Stimulated activated memory B cell treated with anti-CD40 and anti-IgM and Interleukin-4, amounts not matched to agents 10 μg/mL and 1 μg/mL and 100 μg/mL, for 72 hours (primary cell): ENCODE data around the gene TMEM63A.

ENCODE experiments used
- ATAC-seq: fragments of 150-1000 bp; cut with Tn5 transposase; 2 replicates; pipeline ENCODE4 v1.10.0; 2021
- H3K27ac Mint-ChIP-seq: one replicate; pipeline ENCODE4 v1.8.0; 2022; ENCODE audit warnings: mild to moderate bottlenecking, mixed read lengths
- H3K27me3 Mint-ChIP-seq: one replicate; pipeline ENCODE4 v1.8.0; 2022; ENCODE audit warnings: mixed read lengths
- H3K36me3 Mint-ChIP-seq: one replicate; pipeline ENCODE4 v1.8.0; 2022; ENCODE audit warnings: mixed read lengths
- H3K4me1 Mint-ChIP-seq: one replicate; pipeline ENCODE4 v1.8.0; 2022; ENCODE audit warnings: mixed read lengths
- H3K4me3 Mint-ChIP-seq: one replicate; pipeline ENCODE4 v1.8.0; 2022; ENCODE audit warnings: mild to moderate bottlenecking, moderate library complexity, mixed read lengths
- H3K9me3 Mint-ChIP-seq: one replicate; pipeline ENCODE4 v1.8.0; 2022; ENCODE audit warnings: mixed read lengths

TMEM63A gene

DNA sequence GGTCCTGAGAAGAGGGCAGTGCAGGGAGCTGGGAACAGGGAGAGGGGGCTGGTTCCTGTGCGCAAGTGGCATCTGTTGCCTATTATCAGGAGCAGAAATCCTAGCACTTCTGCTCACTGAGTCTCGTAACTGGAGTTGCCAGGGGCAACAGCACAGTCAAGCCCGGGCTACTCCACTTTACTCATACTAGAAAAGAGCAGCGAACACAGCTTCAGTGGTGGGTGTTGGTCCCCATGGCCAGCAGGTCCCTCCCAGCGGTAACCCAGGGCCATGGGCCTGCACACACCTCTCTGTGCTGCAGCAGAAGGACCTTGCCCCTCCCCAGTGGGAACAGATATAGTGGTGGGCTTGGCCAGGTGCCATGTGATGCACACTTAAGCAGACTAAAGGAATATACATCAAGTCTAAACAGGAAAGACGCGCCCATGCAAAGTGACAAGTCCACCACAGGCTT is 33.4 kb upstream of the TMEM63A start:
- Mint-ChIP-seq H3K9me3 (no peaks in the 10 kb centered on the region), H3K4me1 (peaks cover 18% of the 10 kb centered on the region), H3K27ac (no peak overlapping the region), H3K4me3 (no peak overlapping the region), H3K27me3 (no peaks in the 10 kb centered on the region), H3K36me3 (peaks cover 48% of the 10 kb centered on the region)
- no peak for ATAC-seq

DNA sequence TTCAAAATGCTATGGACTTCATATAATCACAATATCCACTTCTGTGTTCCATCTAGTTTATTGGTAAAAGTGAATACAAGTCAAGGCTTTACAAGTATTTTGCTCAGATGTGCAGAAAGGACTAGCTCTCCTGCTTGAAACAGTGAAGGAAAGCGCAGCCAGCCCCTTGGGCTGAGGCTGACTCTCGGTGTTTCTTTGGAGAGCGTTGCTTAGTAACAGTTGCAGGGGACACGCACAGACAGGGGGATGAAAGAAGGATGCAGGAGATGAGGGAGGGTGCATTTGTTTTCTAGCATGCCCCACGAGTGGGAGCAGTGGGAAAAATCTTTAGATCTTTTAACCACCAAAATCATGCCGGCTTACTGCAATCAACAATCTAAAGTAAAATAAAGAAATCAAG is 32.8 kb upstream of the TMEM63A start:
- H3K4me3 Mint-ChIP-seq: no peak overlapping the region
- H3K27me3 Mint-ChIP-seq: no peaks in the 10 kb centered on the region
- ATAC-seq: no peak
- H3K27ac Mint-ChIP-seq: no peak overlapping the region
- peaks cover 22% of the 10 kb centered on the region for H3K4me1 Mint-ChIP-seq
- H3K36me3 Mint-ChIP-seq: peaks cover 46% of the 10 kb centered on the region
- H3K9me3 Mint-ChIP-seq: no peaks in the 10 kb centered on the region

DNA sequence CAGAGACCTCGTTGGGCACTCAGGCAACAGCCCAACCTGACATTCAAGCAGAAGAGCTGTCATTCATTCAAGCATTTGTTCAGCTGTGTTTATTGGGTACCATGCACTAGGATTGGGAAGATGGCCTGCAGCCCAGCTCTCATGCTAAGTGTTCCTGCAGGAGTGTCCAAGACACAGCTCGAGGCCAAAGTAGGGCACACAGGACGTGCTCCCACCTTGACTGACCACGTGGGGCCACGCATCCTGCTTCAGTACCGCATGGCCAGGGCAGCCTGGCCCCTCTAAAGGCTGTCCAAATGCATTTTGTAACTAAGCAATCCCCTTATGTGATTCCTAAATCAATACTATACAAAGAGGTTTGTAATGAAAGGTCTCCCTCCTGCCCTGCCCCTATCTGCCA is 32.2 kb upstream of the TMEM63A start:
- no peak overlapping the region for H3K27ac Mint-ChIP-seq
- H3K4me3 Mint-ChIP-seq: no peak overlapping the region
- no peaks in the 10 kb centered on the region for H3K27me3 Mint-ChIP-seq
- H3K36me3 Mint-ChIP-seq: peaks cover 41% of the 10 kb centered on the region
- no peak for ATAC-seq
- H3K4me1 Mint-ChIP-seq: peaks cover 23% of the 10 kb centered on the region
- no peaks in the 10 kb centered on the region for H3K9me3 Mint-ChIP-seq

DNA sequence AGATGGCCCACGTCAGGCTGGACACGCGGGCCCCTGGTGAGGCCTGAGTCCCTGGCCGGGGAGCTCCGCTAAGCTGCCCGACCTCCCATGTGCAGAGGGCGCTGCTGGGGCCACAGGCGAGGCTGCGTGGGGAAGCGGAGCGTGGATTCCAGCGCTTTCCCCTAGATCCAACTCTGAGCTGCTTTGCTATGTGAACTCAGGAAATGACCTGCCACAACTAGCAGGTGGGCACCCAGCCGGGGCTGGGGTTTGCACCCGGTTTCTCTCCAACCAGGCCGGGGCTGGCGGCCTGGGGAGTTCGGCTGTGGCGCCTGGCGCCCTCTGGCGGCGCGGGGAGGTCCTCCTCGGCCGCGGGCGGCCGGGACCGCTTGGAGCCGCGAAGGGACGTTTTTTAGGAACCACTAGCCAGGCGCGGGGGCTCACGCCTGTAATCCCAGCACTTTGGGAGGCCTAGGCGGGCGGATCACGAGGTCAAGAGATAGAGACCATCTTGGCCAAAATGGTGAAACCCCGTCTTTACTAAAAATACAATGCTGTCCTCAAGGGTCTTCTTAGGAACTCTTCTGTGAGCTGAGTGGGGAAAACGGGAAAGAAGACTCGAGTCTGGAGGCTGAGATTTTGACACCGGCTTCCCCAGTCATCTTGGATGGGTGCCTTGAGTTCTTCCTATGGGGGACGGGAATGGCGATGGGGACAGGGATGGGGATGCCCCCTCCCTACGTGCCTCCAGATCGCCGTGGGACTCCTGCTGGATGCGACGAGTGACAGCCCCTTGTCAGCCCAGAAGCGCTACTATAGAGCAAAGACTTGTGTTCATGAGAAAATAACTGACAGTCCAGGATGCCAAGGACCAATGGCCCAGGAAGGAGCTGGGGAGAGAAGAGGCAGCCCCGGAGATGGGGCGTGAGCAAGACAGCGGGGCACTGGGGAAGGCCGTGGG is 29.3 kb upstream of the TMEM63A start:
- Mint-ChIP-seq H3K4me1 (peaks cover 24% of the 10 kb centered on the region), H3K27me3 (no peaks in the 10 kb centered on the region), H3K36me3 (peaks cover 15% of the 10 kb centered on the region), H3K4me3 (no peak overlapping the region), H3K9me3 (no peaks in the 10 kb centered on the region), H3K27ac (no peak overlapping the region)
- ATAC-seq: peak; percentile 80

DNA sequence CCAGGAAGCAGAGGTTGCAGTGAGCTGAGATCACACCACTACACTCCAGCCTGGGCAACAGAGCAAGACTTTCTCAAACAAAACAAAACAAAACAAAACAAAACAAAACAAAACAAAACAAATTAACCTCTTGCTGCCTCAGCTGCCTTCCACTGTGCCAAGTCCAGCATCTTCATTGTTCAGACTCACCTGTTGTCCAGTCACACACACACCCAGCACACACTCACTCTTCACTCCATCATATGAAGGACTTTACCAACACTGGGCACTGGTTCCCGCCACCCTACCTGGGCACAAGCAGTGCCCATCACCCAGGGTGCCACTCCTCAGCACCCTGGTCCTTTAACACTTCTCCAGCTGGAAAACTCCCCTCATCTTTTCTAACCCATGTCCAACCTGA is 27.3 kb upstream of the TMEM63A start:
- Mint-ChIP-seq H3K27me3 (no peaks in the 10 kb centered on the region), H3K4me3 (no peak overlapping the region)
- ATAC-seq: no peak

GRCh38 chr1:225908773-225909172 is 26.6 kb upstream of the TMEM63A start:
- no peaks in the 10 kb centered on the region for H3K27me3 Mint-ChIP-seq
- H3K27ac Mint-ChIP-seq: peak overlapping the region; percentile 41
- peaks cover 5% of the 10 kb centered on the region for H3K36me3 Mint-ChIP-seq
- H3K9me3 Mint-ChIP-seq: no peaks in the 10 kb centered on the region
- no peak for ATAC-seq
- peaks cover 24% of the 10 kb centered on the region for H3K4me1 Mint-ChIP-seq
- H3K4me3 Mint-ChIP-seq: no peak overlapping the region

More for the DNA sequence above, 27.3 kb upstream of the TMEM63A start:
- Mint-ChIP-seq H3K9me3 (no peaks in the 10 kb centered on the region), H3K4me1 (peaks cover 24% of the 10 kb centered on the region), H3K36me3 (peaks cover 5% of the 10 kb centered on the region), H3K27ac (peak overlapping the region; percentile 4)

GRCh38 chr1:225908013-225908640 is 25.9 kb upstream of the TMEM63A start:
- peaks cover 24% of the 10 kb centered on the region for H3K4me1 Mint-ChIP-seq
- no peaks in the 10 kb centered on the region for H3K27me3 Mint-ChIP-seq
- ATAC-seq: no peak
- peaks cover 5% of the 10 kb centered on the region for H3K36me3 Mint-ChIP-seq
- peak overlapping the region; percentile 41 for H3K27ac Mint-ChIP-seq
- no peak overlapping the region for H3K4me3 Mint-ChIP-seq
- no peaks in the 10 kb centered on the region for H3K9me3 Mint-ChIP-seq

GRCh38 chr1:225907341-225907740 is 25.2 kb upstream of the TMEM63A start:
- Mint-ChIP-seq H3K4me3 (no peak overlapping the region), H3K36me3 (no peaks in the 10 kb centered on the region)
- no peak for ATAC-seq

DNA sequence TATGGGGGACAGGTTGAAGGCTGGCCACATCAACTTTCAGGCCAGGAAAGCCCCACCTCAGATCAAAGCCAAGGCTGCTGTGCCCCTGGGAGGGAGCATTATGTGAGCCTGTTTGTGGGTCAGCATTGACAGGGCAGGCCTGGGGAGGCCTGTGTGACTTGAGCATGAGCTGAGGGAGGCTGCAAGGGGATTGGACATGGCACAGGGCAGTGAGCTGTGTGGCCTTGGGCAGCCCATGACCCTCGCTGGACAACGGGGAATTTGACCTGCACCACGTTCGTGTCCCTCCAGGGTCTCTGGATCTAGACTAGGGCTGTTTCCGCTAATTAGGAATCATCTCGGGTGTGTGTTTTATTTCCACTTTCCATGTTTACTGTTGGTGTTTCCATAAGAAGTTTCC is 24.3 kb upstream of the TMEM63A start:
- Mint-ChIP-seq H3K27ac (no peak overlapping the region), H3K36me3 (no peaks in the 10 kb centered on the region), H3K4me3 (no peak overlapping the region), H3K4me1 (peaks cover 18% of the 10 kb centered on the region), H3K9me3 (no peaks in the 10 kb centered on the region), H3K27me3 (no peaks in the 10 kb centered on the region)
- ATAC-seq: no peak

More at GRCh38 chr1:225907341-225907740, 25.2 kb upstream of the TMEM63A start:
- no peaks in the 10 kb centered on the region for H3K9me3 Mint-ChIP-seq
- H3K27me3 Mint-ChIP-seq: no peaks in the 10 kb centered on the region
- peaks cover 24% of the 10 kb centered on the region for H3K4me1 Mint-ChIP-seq
- H3K27ac Mint-ChIP-seq: no peak overlapping the region

GRCh38 chr1:225903623-225904022 is 21.4 kb upstream of the TMEM63A start:
- Mint-ChIP-seq H3K27me3 (no peaks in the 10 kb centered on the region), H3K36me3 (no peaks in the 10 kb centered on the region), H3K9me3 (no peaks in the 10 kb centered on the region), H3K4me1 (peaks cover 14% of the 10 kb centered on the region), H3K27ac (peak overlapping the region; percentile 0), H3K4me3 (no peak overlapping the region)
- ATAC-seq: no peak

DNA sequence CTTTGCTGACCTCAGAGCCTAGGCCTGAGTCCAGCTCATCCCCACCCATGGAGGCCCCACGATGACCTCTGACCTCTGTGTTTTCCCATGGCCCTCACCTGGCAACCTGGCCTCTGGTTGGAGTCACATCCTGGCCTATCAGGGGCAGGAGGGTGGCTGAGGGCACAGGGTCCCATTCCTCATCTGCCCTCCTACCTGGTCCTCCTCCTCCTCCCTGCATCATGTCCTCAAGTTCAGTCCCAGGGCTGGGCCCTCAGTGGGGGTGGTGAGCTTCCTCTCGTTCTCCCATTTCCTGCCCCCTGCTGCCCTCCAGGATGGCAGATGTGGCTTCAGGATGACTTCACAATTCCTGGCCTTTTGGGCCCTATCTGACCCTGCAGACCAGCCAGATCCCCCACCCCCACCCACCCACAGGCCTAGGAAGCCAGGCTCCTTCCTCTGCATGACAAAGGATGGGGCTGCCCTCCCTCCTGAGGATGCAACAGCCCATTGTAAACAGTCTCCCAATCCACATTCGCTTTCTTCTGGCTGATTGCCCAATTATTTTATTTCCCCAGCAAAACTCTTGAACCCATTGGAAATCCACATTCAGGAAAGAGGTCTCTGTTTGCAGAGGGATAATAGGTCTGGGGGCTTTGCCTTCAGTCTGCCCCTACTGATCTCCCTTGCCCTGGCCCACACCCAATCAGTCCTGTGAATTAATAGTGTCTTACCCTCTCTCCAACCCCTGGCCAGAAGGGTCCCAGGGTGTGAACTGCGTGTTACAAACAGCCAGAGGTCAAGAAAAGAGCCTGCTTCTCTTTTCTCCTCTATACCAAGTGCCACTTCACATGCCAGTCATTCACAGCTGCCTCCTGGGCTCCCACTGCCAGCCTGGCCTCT is 17.1 kb upstream of the TMEM63A start:
- ATAC-seq: no peak
- no peaks in the 10 kb centered on the region for H3K27me3 Mint-ChIP-seq
- peaks cover 42% of the 10 kb centered on the region for H3K4me1 Mint-ChIP-seq
- no peaks in the 10 kb centered on the region for H3K9me3 Mint-ChIP-seq
- no peak overlapping the region for H3K4me3 Mint-ChIP-seq
- peak overlapping the region; percentile 86 for H3K27ac Mint-ChIP-seq
- no peaks in the 10 kb centered on the region for H3K36me3 Mint-ChIP-seq

DNA sequence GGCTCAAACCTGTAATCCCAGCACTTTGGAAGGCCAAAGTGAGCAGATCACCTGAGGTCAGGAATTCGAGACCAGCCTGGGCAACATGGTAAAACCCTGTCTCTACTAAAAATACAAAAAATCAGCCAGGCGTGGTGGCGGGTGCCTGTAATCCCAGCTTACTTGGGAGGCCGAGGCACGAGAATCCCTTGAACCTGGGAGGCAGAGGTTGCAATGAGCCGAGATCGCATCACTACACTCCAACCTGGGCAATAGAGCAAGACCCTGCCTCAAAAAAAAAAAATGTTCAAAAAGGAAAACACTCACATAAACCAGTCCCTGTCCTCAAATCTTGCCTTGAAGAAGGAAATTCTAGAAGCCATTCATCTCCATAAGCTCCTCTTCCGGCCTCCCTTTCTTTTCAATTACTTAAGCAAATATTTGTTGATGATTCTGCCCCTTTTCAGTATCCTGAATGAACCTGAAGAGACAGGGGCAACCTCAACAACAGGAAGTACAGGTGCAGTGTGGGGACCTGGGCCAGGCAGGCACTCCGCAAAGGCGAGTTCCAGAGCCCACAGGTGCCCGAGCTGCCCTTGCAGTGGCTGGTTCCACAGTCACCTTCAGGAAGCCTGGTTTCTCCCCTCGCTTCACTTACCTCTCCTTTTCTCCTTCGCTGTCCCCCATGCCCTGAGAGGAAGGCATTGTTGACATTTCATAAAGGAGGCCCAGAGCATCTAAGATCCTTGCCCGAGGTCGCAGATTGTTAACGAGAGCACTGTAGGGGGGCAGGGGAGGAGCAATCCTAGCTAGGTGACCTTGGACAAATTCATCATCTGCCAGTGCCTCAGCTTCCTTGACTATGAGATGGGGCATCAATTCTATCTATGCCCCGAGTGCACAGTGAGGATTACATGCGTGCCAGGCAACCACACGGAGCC is 15.7 kb upstream of the TMEM63A start:
- Mint-ChIP-seq H3K27ac (peak overlapping the region; percentile 86), H3K9me3 (no peaks in the 10 kb centered on the region), H3K4me1 (peaks cover 42% of the 10 kb centered on the region), H3K4me3 (peak overlapping the region; percentile 13), H3K27me3 (no peaks in the 10 kb centered on the region), H3K36me3 (no peaks in the 10 kb centered on the region)
- peak; percentile 68 for ATAC-seq

DNA sequence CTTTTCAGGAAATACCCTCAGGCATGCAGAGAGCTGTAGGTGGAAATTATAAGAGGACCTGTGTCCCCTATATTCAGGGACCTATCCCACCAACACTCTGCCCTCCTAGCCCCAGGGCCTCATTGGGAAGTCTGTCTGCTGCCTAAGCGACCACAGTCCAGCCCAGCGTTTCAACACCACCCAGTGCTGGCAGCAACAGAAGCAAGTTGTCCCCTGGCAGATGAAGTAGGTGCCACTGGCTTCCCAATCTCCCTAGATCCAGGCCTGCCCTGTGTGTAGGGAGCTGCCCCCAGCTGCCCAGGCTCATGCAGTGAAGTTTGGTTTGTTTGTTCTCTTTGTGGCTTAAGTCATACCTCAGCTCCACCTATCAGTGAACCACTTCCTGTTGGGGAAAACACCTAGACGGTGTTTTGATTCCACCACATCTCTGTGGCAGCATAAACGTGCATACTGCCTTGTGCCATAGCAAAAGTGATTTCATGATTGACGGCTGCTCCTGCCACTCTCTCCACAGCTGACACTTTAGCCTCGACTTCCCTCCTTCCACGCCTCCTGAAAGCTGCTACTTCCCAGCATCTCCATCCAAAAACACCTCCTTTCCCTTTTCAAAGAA is 14.9 kb upstream of the TMEM63A start:
- Mint-ChIP-seq H3K4me3 (peak overlapping the region; percentile 52), H3K9me3 (no peaks in the 10 kb centered on the region), H3K36me3 (no peaks in the 10 kb centered on the region), H3K27ac (peak overlapping the region; percentile 86), H3K27me3 (no peaks in the 10 kb centered on the region), H3K4me1 (peaks cover 42% of the 10 kb centered on the region)
- ATAC-seq: peak; percentile 99

DNA sequence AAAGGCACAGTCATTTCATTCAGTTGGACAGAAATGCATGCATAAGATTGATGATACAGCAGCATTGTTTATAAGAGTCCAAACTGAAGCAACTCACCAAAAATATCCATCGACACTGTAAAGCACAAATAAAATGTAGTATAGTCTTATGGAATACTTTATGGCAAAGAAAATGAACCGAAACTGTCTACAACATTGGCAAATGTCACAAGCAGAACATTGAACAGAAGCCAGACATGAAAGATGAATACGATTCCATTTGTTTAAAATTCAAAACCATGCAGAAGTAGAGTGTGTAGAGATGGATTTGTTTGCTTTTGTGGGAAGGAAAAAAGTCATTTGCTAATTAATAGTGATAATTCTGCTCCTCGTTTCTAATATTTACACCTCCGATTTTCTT is 14.3 kb upstream of the TMEM63A start:
- Mint-ChIP-seq H3K27me3 (no peaks in the 10 kb centered on the region), H3K4me3 (peak overlapping the region; percentile 52), H3K4me1 (peaks cover 42% of the 10 kb centered on the region), H3K36me3 (no peaks in the 10 kb centered on the region), H3K27ac (peak overlapping the region; percentile 86), H3K9me3 (no peaks in the 10 kb centered on the region)
- no peak for ATAC-seq
